ENCODE data around the gene FCGR2B.

DNA sequence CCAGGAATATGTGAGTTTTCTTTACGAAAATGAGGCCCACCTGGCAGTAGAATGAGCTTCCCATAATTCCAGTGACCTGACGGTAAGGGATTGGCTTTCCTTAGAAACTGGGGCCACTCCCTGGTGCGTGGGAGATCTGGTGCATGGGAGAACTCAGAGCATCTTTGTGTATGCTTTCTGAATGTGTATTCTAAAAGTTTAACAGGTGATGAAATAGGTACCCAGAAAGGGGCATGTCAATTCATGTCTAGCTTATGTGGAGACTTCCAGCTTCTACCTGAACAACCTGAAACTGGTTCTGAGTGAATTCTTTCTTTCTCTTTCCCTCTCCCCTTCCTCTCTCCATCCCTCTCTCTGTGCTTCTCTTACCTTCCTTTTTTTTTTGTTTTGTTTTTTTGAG lies 28.9 kb downstream of the FCGR2B start:
- TF ChIP-seq, protein P1, sequence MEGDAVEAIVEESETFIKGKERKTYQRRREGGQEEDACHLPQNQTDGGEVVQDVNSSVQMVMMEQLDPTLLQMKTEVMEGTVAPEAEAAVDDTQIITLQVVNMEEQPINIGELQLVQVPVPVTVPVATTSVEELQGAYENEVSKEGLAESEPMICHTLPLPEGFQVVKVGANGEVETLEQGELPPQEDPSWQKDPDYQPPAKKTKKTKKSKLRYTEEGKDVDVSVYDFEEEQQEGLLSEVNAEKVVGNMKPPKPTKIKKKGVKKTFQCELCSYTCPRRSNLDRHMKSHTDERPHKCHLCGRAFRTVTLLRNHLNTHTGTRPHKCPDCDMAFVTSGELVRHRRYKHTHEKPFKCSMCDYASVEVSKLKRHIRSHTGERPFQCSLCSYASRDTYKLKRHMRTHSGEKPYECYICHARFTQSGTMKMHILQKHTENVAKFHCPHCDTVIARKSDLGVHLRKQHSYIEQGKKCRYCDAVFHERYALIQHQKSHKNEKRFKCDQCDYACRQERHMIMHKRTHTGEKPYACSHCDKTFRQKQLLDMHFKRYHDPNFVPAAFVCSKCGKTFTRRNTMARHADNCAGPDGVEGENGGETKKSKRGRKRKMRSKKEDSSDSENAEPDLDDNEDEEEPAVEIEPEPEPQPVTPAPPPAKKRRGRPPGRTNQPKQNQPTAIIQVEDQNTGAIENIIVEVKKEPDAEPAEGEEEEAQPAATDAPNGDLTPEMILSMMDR (IDR thresholded peaks at IDR 0.05), result no peak
- TF ChIP-seq POLR2A (IDR thresholded peaks at IDR 0.05), result no peak

Measured in testis (tissue), 2 donors.